ENCODE results near the gene UBE2O. TPM values are rescaled to one million over a fixed set of nuclear protein-coding genes. Genes with fewer than 3 reads are reported as not detected.

Gene UBE2O
- total and polyA plus RNA-seq, 2 experiments from 2014 or later, result 30.4 to 79.4 TPM

DNA sequence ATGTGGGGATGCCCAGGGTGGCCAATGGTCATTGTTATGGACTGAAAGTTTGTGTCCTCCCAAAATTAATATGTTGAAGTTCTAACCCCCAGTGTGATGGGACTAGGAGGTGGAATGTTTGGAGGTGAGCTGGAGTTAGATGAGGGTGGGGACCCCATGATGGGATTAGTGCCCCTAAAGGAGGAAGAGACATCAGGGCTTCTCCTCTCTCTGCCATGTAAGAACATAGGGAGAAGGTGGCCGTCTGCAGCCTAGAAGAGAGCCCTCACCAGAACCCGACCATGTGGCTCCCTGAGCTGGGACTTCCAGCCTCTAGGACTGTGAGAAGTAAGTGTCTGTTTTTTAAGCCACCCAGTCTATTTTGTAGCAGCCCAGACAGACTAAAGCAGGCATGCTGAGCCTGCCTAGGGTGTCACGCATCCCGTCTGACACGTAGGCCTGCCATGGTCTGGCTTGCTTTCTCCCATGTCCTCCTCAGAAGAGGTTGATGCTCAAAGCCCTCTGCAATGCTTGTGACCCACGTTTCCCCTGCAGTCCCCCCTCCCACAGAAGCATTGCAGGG lies 95.3 kb downstream of the UBE2O start:
- Mint-ChIP-seq H3K4me1 (peaks cover 10% of the 10 kb centered on the region; the same call in 2 of the 3 replicates), H3K36me3 (ENCODE audit: low read depth) (peaks cover under 1% of the 10 kb centered on the region; the same call in 2 of the 3 replicates), H3K9me3 (no peaks in the 10 kb centered on the region), H3K27ac (no peak overlapping the region), H3K27me3 (ENCODE audit: insufficient read depth, low read depth, poor library complexity) (peaks cover 12% of the 10 kb centered on the region), H3K4me3 (no peak overlapping the region)
- H3K4me3 ChIP-seq, result no peak overlapping the region
- no peaks in the 10 kb centered on the region for H3K79me2 ChIP-seq (replicated peaks; ENCODE audit: insufficient read depth)
- peaks cover 7% of the 10 kb centered on the region for H3K4me1 ChIP-seq (ENCODE audit: insufficient read depth)
- no peaks in the 10 kb centered on the region for H3F3A ChIP-seq (replicated peaks; ENCODE audit: low read depth)
- no peaks in the 10 kb centered on the region for H3K36me3 ChIP-seq (ENCODE audit: insufficient read depth)
- no peak for DNase-seq (ENCODE audit: low spot score)
- H3K9me2 ChIP-seq (ENCODE audit: insufficient read depth), result no peaks in the 10 kb centered on the region
- H3K27me3 ChIP-seq (ENCODE audit: insufficient read depth), result no peaks in the 10 kb centered on the region
- TF ChIP-seq ZNF462 (CRISPR knock-in tag; IDR thresholded peaks at IDR 0.05), result no peak
- no peak for TF ChIP-seq EZH2phosphoT487 (IDR thresholded peaks at IDR 0.05; ENCODE audit: unreplicated experiment)
- TF ChIP-seq ZNF114 (CRISPR knock-in tag; IDR thresholded peaks at IDR 0.05), result no peak
- TF ChIP-seq CTCF (conservative IDR thresholded peaks at IDR 0.05; ENCODE audit: low read depth in 2 of 2), result no peak
- no peak for TF ChIP-seq CREB1 (CRISPR knock-in tag; IDR thresholded peaks at IDR 0.05; ENCODE audit: low read depth)
- no peak for TF ChIP-seq NANOG (IDR thresholded peaks at IDR 0.05; ENCODE audit: borderline replicate concordance)
- TF ChIP-seq EZH2 (IDR thresholded peaks at IDR 0.05; ENCODE audit: low read depth, unreplicated experiment), result no peak
- no peak for TF ChIP-seq STAT1 (IDR thresholded peaks at IDR 0.05; ENCODE audit: unreplicated experiment)
- TF ChIP-seq ZNF331 (CRISPR knock-in tag; IDR thresholded peaks at IDR 0.05; ENCODE audit: low read depth), result no peak
- TF ChIP-seq, protein P1, sequence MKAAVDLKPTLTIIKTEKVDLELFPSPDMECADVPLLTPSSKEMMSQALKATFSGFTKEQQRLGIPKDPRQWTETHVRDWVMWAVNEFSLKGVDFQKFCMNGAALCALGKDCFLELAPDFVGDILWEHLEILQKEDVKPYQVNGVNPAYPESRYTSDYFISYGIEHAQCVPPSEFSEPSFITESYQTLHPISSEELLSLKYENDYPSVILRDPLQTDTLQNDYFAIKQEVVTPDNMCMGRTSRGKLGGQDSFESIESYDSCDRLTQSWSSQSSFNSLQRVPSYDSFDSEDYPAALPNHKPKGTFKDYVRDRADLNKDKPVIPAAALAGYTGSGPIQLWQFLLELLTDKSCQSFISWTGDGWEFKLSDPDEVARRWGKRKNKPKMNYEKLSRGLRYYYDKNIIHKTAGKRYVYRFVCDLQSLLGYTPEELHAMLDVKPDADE (IDR thresholded peaks at IDR 0.05), result no peak
- no peak for TF ChIP-seq JUNB (IDR thresholded peaks at IDR 0.05; ENCODE audit: unreplicated experiment)
- no peak for TF ChIP-seq REST (IDR thresholded peaks at IDR 0.05; ENCODE audit: unreplicated experiment)
- TF ChIP-seq POLR2AphosphoS5 (IDR thresholded peaks at IDR 0.05; ENCODE audit: low read depth), result no peak
- H3K27ac ChIP-seq (ENCODE audit: low read depth), result no peak overlapping the region
- peak overlapping the region; percentile 59; the same call in 1 of the 2 replicates for H2AFZ ChIP-seq
- no peak overlapping the region for H3K4me2 ChIP-seq
- no peaks in the 10 kb centered on the region; the same call in 1 of the 2 replicates for H4K20me1 ChIP-seq (replicated peaks; ENCODE audit: insufficient read depth)
- ATAC-seq, result no peak

Data from GM23338 (cell line).